GM12873 (cell line): ENCODE results near the gene DSCAM.
A peak's percentile ranks its signal among the peaks of the same experiment; 100 is the strongest.

Experiments used
- TF ChIP-seq, protein P1 (sequence below): IDR thresholded peaks from 2 replicates; pipeline ENCODE4 v1.5.1; 2012; ENCODE audit warnings: low read depth, mild to moderate bottlenecking, moderate library complexity, low read length, control low read depth; ENCODE audit not compliant: insufficient read depth; ENCODE audit errors: missing control alignments

The DSCAM gene

DNA sequence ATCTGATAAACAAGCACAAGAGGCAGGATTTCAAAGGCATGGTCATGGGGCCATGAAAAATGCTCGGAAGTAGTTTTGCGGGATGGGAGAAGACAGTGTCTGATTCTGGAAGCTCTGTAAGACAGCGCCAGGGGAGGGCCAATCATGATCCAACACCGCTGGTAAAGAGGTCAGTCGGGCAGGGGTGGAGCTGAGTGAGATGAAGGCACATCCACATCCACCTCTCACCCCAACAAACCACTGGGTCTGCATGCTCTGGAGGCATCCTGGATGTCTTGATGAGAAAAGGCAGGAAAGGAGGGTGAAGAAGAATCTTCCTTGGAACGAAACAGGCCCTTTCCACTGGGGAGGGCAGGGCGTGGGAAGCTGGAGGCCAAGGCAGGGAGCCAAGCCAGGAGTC is 691.4 kb downstream of the DSCAM start:
- TF ChIP-seq, protein P1, sequence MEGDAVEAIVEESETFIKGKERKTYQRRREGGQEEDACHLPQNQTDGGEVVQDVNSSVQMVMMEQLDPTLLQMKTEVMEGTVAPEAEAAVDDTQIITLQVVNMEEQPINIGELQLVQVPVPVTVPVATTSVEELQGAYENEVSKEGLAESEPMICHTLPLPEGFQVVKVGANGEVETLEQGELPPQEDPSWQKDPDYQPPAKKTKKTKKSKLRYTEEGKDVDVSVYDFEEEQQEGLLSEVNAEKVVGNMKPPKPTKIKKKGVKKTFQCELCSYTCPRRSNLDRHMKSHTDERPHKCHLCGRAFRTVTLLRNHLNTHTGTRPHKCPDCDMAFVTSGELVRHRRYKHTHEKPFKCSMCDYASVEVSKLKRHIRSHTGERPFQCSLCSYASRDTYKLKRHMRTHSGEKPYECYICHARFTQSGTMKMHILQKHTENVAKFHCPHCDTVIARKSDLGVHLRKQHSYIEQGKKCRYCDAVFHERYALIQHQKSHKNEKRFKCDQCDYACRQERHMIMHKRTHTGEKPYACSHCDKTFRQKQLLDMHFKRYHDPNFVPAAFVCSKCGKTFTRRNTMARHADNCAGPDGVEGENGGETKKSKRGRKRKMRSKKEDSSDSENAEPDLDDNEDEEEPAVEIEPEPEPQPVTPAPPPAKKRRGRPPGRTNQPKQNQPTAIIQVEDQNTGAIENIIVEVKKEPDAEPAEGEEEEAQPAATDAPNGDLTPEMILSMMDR = no peak

DNA sequence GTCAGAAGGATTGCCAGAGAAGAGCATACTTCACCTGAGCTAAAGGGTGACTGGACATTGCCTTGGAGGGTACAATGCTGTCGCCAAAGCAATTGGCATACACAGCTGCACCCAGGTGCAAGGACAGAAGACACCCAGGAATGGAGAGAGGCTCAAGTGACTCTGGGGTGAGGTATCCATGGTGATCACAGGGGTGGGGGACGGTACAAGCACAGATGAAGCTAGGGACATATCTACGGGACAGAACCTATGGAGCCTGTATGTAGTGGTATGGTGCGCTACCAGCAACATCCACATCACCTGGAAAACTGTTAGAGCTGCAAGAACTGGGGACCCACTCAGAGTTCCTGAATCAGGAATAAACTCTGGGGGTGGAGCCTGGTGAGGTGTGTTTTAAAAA is 693.6 kb downstream of the DSCAM start:
- TF ChIP-seq, protein P1 = no peak

DNA sequence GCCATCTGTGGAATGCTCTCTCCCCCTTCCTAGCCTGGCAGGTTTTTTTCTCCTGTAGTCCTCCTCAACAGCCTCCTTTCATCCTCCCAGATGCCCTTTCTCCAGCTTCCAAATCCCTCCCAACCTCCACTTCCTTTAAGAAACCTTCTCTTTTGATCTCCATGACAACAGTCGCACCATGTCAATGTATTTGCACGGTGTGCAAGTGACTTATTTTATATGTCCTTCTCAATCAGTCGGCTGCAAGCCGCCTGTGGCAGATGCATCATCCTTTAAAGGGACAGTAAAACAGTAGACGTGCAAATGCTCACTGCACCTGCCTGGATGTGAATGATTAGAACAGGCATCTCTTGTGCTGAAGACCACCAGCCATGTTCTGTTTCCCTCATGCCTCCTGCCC is 694.5 kb downstream of the DSCAM start:
- TF ChIP-seq, protein P1 = no peak

GRCh38 chr21:40151611-40152010 is 695.3 kb downstream of the DSCAM start:
- TF ChIP-seq, protein P1 = no peak

DNA sequence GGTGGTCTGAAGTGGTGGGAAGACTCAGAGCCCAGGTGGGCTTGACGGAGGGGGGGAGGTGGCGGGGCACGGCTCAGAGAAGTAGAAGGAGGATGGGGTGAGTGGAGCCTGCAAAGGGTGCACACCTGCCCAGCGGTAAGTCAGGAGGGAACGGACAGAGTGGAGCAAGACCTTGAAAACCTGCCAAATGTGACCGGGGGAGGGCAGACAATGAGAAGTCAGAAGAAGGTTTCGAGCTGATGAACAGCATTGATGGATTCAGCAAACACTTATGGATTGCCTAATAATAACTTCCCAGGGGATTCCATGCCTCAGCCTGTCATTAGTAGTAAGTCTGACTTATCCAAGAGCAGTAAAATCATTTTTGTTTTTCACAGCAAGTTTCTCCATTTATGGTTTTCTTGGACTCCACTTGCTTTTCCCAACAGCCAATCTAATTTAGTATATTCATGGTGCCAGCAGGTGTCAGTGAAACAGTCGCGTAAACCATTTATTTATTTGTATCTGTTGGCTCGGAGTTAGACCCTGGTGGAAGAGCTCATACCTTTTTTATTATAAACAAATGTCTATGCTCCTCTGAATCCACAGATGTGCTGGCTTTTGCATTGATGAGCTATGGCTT is 700.6 kb downstream of the DSCAM start:
- TF ChIP-seq, protein P1 = no peak

- TF ChIP-seq, protein P1 = peak; percentile 45
Observed at GRCh38 chr21:40143822-40144525, 703.0 kb downstream of the DSCAM start.

DNA sequence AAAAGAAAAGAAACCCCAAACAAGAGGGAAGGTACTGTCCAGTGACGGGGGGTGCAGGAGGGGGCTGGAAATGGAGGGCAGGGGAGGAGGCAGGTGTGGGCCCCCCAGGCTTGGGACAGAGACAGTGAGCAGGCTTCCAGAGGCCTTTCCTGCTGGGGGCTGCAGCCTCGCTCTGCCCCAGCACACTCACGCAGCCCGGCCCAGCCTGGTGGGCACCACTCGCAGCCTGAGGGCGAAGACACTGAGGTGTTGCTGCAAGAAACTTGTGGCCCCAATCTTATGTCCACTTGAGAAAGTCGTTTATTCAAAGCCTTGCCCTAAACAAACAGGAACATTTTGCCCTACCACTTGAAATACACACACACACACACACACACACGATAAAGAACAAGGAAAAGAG is 705.3 kb downstream of the DSCAM start:
- TF ChIP-seq, protein P1 = no peak
